Hematopoietic multipotent progenitor cell treated with erythropoietin and hydrocortisone succinate and interleukin-3 and kit ligand, for 15 days (in vitro differentiated cells): Measurements from ENCODE around the gene PTPRC.

Experiments
- DNase-seq: peaks from one replicate; pipeline ENCODE4 v3.0.0-alpha.2; 2015; ENCODE audit warnings: low spot score

The PTPRC gene

DNA sequence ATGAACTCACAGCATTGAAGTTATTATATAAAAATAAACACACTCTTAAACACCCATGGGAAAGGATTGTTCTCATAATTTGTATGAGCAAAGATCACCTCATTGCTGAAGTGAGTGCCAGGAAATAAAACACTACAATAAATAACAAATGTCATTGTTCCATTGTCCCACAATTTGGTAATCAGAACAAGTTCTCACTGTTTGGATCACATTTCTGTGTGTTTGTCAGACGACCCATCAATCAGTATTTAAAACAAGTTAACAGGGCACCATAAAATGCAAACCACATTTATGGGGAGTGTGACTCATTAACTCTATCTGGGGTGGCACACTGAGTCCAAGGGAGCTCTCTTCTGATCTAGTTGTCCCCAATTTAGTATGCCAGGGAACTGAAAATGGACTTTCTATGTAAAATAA, 124.5 kb downstream of the PTPRC start:
- DNase-seq: no peak

DNA sequence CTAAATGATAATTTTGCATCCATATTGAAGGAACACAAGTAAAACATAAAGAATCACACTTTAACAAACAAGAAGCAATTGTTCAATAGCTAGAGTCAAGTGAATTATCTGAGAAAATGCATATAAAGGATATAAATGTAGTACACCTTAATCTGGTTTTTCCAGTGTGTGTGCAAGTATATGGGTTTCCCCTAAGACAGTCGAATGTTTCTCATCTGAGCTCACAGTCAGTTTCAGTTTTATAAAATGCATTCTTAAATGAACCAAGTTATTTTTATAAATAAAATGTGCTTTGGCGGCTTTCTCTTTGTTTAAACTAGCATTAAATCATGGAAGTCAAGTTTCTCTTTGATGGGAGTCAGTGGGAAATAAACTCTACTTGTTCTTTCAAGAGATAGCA, 125.9 kb downstream of the PTPRC start:
- no peak for DNase-seq

GRCh38 chr1:198765416-198765815, 126.6 kb downstream of the PTPRC start:
- no peak for DNase-seq

- no peak for DNase-seq
Observed at GRCh38 chr1:198771563-198772153, 132.8 kb downstream of the PTPRC start.

- DNase-seq: no peak
Observed at GRCh38 chr1:198772626-198773025, 133.8 kb downstream of the PTPRC start.

GRCh38 chr1:198773030-198773429, 134.2 kb downstream of the PTPRC start:
- DNase-seq: no peak

DNA sequence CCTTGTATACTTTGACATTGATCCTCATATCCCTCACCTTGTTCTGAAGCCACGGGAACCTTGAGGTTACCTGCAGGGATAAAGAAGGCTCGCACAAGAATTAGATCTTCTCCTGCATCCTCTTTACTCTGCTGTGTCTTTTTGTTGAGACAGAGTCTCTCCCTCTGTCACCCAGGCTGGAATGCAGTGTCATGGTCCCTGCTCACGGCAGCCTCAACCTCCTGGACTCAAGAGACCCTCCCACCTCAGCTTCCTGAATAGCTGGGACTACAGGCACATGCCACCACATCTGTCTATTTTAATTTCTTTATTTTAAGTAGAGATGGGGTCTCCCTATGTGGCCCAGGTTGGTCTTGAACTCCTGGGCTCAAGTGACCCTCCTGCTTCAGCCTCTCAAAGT, 134.7 kb downstream of the PTPRC start:
- no peak for DNase-seq

DNA sequence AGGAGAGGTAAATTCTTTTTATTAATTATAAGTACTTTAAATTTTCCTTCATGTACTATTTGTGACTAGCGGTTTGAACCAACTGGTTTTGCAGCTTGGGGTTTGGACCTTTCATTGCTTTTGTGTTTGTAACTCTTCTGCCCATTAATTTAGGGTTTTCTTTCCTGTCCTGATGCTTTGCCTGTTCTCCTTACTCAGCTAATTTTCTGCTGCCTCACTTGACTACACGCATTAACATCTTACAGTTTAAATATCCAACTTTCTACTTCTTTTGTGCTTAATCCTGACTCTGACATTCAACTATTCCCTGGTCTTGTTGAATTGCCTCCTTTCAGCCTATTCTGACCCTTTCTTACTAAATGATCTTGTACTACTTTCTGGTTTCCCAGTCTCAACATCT, 135.6 kb downstream of the PTPRC start:
- DNase-seq: no peak

GRCh38 chr1:198775606-198776005, 136.8 kb downstream of the PTPRC start:
- no peak for DNase-seq

DNA sequence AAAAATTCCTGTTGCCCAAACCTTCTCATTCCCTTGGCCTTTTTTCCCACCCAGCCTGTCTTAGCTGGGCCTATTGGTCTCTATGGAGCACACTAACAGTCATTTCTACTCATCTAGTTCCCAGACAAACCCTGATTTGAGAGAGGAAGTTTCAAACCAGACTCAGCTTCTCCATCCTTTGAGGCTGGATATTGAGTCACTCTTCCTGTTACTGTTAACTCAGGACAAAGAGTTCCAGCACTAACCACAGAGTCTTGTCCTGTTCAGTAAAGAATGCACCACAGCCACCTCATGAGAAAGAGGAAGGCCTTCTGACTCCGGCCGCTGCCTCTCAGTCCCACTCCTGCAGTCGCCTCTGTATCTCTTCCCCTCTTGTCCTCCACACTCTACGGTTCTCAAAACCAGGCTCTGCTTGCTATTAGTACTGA, 137.8 kb downstream of the PTPRC start:
- DNase-seq: no peak

DNA sequence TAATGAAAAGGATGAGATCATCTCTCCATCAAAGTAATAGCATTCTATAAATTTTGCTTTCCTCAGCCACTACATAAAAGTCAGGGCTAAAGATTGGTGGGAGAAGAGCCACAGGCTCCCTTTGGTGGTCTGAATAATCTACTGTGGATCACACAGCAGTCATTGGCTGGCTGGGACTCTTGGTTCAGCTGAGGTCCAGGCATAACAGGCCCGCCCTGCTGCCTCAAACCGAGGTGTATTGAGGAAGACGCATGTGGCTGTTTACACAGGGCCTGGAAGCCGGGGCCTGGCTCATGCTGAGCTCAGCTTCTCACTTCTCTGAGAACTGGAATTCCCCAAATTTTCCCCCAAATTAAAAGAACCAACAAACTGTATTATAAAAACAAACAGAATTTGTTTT, 139.2 kb downstream of the PTPRC start:
- DNase-seq: no peak

DNA sequence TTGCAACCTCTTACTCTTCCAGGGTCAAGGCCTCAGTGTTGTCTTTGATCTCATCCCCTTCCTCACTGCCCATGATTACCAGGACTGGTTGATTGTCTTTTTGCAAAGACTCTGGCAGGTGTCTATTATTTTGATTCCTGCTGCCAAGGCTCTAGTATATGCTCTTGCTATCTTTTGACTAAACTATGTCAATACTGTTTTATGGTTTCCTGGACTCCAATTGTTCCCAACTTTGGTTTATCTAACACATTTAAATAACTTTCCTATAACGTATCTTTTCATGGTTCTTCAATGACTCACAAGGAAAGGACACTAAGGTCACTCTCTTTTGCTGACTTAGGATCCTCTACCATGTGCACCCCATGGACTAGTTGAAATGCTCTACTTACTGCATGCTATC, 141.5 kb downstream of the PTPRC start:
- DNase-seq: no peak

DNA sequence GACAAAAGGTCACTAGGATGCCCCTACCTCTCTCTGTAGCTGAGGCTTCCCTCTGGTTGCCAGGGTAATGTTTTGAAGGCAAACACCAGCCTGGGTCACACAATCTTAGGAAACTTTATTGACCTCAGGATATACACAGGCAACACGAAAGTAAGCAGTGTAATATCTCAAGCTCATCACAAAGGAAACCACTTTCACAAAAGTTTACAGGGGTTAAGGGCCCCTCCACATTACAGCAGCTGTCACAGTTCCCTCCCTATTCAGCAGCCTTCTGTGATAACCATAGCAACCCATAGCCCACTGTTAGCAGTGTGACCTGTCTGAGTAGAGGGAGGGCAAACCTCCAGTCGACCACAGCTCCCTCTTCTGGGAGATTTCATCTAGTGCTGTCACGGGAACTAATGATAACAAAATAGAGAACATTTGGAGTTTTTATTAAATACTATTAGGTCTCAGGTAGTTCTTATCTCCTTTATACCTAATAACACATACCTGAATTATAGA, 149.8 kb downstream of the PTPRC start:
- DNase-seq: no peak

DNA sequence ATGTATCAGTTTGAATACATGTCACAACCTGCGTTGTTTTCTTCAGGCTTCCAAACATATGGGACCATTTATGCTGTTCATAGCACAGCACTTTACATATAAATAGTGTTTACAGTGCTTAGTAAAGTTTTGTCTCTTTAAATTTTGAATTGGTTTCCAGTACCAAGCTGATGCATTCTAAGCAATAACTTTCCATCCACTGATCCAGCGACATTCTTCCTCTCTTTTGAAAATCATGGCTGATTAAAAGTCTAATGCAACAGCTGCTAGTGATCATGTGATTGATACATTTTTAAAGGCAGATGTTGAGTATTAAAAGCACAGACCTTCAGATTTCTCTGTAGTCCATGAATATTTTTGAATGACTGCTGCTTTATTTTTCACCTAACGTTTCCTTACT, 154.9 kb downstream of the PTPRC start:
- DNase-seq: no peak

DNA sequence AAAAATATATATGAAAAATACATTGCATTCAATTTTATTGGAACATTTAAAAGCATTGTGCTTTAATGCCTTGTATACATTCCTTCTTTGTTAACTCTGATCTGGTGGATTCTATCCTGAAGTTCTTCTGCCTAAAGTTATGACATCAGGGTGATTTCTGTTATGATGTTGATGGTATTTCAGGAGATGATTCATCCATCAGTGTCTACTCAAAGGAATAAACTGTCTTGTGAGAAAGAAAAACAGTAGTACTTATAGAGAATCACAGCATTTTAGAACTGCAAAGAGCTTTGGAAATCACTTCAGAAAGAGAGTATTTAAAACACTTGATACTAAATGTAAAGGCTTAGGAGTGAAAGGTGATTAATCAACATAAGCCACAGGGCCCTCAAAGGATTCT, 155.7 kb downstream of the PTPRC start:
- no peak for DNase-seq

DNA sequence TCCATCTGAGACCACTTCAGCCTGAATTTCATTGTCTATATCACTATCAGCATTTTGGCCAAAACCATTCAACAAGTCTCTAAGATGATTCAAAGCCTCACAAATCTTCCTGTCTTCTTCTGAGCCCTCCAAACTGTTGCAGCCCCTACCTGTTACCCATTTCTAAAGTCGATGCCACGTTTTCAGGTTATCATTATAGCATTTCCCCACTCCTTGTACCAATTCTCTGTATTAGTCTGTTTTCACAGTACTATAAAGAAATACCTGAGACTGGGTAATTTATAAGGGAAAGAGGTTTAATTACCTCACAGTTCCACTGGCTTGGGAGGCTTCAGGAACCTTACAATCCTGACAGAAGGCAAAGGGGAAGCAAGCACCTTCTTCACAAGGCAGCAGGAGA, 158.8 kb downstream of the PTPRC start:
- no peak for DNase-seq

GRCh38 chr1:198798923-198799386, 160.1 kb downstream of the PTPRC start:
- DNase-seq: no peak

GRCh38 chr1:198805498-198806151, 166.8 kb downstream of the PTPRC start:
- DNase-seq: no peak

DNA sequence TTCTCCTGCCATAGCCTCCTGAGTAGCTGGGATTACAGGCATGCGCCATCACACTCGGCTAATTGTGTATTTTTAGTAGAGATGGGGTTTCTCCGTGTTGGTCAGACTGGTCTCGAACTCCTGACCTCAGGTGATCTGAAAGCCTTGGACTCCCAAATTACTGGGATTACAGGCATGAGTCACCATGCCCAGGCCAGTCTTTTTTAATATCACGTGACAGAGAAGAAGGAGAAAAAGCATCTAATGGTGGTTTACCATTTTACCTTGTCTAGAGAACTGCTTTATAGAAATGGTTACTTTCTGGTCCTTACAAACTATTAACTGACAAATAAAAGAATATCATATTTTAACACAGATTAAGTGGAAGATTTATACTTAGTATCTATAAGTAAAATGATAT, 168.0 kb downstream of the PTPRC start:
- no peak for DNase-seq
